NCI-H1105 (cell line): Measurements from ENCODE around the gene GDF15.
"Not testable (repeated sequence)": the region's sequence is repeated elsewhere in the genome, so short reads cannot be mapped to it uniquely, and the experiment has no call there.

ENCODE experiments used
- DNase-seq: peaks from one replicate; lab custom pipeline; 2025; lab: John Stamatoyannopoulos, UW

GDF15 gene, protein sequence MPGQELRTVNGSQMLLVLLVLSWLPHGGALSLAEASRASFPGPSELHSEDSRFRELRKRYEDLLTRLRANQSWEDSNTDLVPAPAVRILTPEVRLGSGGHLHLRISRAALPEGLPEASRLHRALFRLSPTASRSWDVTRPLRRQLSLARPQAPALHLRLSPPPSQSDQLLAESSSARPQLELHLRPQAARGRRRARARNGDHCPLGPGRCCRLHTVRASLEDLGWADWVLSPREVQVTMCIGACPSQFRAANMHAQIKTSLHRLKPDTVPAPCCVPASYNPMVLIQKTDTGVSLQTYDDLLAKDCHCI

DNA sequence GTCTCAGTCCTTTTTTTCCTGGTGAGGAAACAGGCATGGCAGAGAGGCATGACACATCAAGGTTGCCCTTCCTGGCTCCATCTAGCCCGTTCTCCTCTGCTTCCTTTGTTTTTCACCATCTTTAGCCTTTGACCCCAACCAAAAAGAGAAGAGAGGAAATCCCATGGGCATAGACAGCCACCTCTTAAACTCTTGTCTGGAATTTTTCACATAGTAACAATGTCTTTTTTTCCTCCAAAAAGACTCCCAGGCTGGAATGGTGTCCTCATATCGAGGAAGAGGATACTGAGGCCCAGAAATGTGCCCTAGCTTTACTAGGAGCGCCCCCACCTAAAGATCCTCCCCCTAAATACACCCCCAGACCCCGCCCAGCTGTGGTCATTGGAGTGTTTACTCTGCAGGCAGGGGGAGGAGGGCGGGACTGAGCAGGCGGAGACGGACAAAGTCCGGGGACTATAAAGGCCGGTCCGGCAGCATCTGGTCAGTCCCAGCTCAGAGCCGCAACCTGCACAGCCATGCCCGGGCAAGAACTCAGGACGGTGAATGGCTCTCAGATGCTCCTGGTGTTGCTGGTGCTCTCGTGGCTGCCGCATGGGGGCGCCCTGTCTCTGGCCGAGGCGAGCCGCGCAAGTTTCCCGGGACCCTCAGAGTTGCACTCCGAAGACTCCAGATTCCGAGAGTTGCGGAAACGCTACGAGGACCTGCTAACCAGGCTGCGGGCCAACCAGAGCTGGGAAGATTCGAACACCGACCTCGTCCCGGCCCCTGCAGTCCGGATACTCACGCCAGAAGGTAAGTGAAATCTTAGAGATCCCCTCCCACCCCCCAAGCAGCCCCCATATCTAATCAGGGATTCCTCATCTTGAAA is at the start of gene GDF15:
GDF15 (plus strand) TSS at position 484 of the 868 bp plus-strand sequence; CDS start at position 516, 32 bp downstream.
- no peak for DNase-seq

DNA sequence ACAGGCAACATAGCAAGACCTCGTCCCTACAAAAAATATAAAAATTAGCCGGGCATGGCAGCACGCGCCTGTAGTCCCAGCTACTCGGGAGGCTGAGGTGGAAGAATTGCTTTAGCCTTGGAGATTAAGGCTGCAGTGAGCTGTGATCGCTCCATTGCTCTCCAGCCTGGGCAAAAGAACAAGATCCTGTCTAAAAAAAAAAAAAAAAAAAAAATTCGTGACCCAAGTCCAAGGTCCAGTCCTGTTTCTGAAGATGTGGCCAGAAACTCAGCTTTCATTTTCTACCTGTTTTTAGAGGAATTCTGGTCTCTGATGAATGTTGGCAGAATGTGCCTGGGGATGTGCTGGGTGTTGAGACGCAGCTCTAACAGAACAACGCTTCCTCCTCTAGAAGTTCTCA is 47.4 kb upstream of the GDF15 start:
- no peak for DNase-seq

DNA sequence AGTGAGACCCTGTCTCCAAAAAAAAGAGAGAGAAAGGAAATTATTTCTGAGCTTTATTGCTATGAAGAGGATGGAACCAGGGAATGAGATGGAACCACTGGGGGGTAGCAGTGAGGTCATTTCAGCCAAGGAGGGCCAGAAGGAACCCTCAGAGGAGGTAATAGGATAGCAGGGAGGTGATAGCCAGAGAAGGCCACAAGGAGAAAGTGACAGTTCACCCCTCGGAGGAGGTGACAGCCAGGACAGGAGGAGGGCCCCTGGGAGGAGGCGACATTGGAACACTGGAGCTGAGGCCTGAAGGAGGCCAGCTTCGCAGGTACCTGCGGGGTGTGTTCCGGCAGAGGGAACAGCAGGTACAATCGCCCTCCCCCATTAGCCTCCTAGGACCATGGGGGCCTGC is 46.2 kb upstream of the GDF15 start:
- DNase-seq = no peak

DNA sequence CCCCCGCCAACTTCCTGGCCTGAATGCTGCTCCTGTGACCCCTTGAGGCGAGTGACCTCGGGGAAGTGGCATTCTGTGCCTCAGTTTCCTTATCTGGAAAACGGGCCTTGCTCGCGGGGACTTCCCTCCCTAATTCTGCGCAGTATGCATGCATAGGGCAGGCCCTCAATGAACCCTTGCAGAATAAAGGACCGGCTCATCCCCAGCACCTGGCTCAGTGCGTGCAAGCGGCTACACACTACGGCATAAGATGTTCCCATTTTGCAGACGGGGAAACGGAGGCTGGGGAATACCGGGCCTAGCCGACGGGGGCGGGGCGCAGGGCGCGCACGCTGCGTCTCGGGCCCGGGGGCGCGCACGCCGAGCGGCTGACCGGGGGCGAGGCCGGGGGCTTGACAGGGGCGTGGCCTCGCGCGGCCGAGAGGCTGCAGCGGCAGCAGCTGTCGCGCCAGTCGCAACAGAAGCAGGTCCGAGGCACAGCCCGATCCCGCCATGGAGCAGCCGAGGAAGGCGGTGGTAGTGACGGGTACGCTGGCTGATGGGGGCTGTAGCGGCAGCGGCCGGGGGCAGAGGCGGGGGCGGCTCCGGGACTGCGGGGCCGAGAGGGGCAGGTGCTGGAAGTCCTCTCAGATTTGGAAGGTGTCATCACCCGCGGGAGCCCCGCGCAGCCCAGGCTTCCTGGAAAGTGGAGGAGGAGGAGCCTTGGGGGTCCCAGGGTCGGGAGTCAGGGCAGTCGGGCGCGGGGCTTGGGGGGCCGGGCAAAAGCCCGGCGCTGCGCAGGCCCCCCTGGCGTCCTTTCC is 45.6 kb upstream of the GDF15 start, which contains the start of gene PGPEP1:
PGPEP1 (plus strand) TSS at position 409 of the 800 bp plus-strand sequence; CDS start at position 493, 84 bp downstream.
- peak; percentile 27 for DNase-seq

DNA sequence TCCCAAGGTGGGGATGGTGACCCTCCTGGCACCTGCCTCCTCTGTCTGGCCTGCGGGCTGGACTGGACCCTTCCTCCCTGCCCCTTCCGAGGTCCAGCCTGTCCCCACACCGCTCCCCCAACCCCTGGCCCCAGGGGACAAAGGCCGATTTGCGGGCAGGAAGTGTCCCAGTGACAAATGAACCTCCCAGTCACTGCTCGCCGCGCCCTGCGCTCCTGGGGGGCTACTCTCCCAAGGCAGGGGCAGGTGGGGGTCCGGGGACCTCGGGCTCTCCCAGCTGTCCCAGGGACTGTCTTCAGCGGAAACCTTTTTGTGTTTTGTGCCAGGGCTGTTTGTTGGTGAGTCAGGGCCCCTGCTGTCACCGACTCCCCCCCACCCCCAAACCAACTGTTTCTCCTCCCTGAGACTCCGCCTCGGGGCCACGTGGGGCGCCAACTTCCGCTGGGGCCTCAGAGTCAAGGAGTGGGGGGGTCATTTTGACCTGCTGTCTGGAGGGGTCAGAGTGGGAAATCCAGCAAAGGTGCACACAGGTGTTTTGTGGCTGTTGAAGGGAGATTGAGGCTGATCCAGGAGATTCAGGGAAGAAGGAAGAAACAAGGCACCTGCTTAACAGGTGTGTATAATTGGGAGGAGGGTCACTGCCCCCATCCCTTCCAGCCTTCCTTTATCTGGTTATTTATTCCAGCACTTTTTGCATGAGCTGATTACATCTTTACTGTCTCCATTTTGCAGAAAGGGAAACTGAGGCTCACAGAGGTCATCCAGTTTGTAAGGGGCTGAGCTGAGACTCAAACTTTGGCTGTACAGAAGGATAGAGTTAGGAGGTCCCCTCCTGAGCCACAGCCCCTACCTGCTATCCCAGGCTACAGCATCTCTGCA is 44.7 kb upstream of the GDF15 start:
- peak; percentile 21 for DNase-seq

DNA sequence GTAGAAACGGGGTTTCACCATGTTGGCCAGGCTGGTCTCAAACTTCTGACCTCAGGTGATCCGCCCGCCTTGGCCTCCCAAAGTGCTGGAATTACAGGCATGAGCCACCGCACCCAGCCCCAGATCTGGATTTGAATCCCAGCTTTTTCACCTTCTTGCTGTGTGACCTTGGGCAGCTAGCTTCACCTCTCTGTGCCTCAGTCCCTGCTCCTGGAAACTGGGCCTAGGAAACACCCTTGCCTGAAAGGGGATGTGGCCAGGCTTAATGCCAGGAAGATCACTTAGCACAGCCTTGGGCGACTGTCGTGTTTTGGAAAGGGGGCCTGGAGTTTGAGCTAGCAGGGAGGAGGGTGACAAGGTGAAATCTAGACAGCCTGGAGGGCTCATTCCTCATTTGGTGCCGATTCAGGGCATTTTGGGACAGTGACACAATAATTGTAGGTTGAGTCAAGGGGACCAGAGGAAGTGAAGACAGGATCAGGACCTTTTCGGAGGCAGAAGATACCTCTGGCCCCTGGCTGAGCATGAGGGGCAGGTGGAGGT is 43.8 kb upstream of the GDF15 start:
- no peak for DNase-seq

DNA sequence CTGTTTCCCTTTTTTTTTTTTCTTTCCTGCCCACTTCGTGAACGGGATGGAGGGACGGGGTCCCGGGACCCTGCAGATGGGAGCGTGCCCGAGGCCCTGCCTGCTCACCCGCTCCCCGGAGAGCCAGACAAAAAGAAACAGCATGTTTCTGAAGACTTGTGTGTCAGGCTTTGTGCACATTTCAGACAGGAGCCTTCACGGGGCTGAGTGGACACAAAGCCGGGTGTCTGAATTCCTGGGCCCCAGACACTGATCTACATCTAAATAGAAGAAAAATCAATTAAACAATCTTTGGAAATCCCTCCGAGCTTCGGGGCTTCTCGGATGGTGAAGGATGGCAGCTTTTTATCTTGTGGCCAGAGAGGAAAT is 41.4 kb upstream of the GDF15 start:
- no peak for DNase-seq

DNA sequence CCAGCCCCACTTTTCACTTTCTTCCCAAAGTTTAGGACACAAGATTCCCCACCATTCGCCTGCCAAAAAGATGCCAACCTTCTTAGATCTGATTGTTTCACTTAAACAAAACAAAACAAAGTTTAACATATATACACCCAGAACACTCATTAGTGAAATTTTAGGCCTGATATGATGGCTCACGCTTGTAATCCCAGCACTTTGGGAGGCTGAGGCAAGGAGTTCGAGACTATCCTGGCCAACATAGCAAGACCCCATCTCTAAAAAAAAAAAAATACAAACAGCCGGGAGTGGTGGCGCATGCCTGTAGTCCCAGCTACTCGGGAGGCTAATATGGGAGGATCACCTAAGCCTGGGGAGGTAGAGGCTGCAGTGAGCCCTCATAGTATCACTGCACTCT is 40.7 kb upstream of the GDF15 start:
- DNase-seq = no peak

DNA sequence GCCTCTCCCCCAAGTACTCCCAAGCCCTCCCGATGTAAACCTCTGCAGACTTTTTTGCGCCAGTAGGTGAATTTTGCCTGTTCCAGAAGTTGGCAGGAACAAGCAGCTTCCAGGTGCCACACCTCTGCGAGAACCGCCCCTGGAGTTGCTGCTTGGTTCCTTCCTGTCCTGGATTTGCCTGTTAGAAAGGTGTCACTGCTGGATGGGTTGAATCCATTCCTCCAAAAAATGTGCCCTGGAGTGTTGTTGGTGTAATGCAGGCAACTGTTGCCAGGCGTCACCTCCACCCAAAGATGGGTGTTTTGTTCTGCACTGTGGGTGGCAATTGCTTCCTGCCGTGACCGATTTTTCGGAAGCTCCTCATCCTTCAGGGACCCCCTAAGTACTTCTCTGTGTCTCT is 39.9 kb upstream of the GDF15 start:
- peak; percentile 1 for DNase-seq

DNA sequence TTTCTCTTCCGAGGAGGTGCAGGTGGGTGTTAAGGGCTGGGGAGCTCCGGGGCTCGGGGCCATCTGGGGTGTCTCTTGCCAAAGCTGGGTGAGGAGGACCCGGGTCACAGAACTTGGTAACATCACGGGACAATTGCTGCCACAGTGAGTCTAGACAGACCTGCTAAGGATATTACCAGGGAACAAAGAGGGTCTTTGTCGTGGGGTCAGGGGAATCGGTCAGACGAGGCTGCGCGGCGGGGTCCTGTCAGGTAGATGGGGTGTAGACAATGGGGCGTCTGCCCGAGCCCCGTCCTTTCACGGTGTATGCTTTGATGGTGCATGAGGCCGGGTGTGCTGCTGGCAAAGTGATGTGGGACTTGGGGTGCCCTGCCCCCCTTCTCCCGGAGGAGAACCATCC is 37.8 kb upstream of the GDF15 start:
- no peak for DNase-seq

DNA sequence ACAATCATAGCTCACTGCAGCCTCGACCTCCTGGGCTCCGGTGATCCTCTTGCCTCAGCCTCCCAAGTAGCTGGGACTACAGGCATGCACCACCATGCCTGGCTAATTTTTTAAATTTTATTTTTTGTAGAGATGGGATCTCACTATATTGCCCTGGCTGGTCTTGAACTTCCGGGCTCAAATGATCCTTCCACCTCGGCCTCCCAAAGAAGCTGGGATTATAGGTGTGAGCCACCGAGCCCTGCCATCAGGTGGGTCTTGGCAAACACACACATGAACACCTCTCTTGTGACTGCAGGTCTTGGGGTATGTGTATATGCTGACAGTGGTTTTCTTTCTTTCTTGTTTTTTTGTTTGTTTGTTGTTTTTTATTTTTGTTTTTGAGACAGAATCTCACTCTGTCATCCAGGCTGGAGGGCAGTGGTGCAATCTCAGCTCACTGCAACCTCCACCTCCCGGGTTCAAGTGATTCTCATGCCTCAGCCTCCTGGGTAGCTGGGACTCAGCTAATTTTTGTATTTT is 37.1 kb upstream of the GDF15 start:
- not testable (repeated sequence) for DNase-seq

DNA sequence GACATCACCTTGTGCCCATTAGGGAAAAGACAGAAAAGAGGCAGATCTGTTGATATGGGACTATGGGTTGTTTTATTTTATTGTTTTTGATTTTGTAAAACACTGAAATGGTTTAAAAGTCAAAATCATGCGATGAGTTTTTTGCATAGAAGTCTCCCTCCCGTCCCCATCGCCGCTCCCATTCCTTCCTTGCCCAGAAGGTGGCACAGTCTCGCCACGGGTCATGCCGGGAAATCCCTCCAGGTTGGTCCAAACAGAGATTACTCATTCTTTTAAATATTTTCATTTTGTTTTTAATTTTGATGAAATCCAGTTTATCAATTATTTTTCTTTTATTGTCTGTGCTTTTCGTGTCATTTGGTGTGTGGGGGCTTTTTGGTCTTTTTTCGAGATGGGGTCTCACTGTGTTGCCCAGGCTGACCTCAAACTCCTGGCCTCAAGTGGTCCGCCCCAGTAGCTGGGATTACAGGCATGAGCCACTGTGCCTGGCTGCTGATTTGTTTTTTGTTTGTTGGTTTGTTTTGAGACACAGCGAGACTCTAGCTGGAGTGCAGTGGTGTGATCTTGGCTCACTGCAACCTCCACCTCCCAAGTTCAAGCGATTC is 36.3 kb upstream of the GDF15 start:
- peak; percentile 26 for DNase-seq

DNA sequence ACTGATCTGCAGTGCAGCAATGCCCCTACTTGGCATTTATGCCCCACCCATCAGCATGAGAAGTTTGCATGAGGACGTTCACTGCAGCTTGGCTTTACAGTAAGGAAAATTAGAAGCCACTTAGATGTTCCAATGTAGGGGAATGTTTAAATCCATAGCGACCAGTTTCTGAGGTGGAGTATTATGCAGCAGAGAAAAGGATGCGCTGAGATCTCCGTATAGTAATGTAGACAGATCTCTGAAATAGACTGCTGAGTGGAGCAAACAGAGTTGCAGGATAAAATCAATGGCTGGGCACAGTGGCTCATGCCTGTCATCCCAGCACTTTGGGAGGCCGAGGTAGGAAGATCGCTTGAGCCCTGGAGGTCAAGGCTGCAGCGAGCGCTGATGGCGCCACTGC is 35.5 kb upstream of the GDF15 start:
- no peak for DNase-seq

DNA sequence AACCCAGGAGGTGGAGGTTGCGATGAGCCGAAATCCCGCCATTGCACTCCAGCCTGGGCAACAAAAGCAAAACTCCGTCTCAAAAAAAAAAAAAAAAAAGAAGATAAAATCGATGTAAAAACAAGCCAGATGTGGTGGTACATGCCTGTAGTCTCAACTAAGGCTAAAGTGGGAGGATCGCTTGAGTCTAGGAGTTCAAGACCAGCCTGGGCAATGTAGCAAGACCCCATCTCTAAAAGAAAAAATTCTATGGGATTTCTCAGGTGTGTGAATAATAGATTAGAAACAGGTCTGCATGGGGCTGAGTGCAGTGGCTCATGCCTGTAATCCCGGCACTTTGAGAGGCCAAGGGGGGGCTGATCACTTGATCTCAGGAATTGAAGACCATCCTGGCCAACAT is 34.4 kb upstream of the GDF15 start:
- no peak for DNase-seq

DNA sequence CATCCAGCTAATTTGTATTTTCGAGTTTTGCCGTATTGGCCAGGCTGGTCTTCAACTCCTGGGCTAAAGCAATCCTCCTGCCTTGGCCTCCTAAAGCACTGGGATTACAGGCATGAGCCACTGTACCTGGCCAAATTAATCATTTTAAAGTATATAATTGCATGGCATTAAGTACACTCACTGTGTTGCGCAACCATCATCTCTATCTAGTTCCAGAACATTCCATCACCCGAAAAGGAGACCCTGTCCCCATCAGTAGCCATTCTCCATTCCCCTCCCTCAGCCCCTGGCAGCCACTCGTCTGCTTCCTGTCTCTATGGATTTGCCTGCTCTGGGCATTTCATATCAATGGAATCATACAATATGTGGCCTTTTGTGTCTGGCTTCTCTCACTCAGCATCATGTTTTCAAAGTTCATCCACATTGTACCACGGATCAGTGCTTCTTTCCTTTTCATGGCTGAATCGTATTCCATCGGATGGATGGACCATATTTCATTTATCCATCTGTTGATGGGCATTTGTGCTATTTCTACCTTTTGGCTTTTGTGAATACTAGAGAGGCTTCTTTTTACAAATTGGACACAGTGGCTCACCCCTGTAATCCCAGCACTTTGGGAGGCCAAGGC is 32.5 kb upstream of the GDF15 start:
- DNase-seq = no peak

DNA sequence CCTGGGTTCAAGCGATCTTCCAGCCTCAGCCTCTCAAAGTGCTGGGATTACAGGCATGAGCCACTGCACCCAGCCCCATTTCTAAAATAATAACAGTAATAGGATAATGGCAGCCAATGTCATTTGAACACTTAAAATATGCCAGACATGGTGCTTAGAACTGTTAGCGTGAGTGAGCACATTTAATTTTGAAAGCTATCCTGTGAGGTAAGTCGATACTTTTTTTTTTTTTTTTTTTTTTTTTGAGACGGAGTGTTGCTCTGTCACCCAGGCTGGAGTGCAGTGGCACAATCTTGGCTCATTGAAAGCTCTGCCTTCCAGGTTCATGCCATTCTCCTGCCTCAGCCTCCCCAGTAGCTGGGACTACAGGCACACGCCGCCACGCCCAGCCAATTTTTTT is 31.2 kb upstream of the GDF15 start:
- DNase-seq = not testable (repeated sequence)

DNA sequence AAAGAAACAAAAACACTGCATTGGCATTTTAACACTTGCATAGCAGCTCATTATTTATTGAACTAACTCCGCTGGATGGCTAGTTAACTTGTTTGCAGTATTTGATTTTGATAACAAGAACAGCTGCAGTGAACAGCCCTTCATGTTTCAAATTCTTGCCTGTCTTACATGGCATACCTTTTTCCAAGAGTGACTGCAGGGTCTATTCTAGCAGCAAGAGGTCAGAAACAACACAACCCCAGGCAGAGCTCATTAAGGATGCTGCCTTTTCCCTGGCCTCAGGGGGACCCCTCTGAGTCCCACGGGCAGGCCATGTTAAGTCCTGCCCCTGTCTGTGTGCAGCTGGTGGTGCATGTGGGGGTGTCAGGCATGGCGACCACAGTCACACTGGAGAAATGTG is 28.9 kb upstream of the GDF15 start:
- no peak for DNase-seq

DNA sequence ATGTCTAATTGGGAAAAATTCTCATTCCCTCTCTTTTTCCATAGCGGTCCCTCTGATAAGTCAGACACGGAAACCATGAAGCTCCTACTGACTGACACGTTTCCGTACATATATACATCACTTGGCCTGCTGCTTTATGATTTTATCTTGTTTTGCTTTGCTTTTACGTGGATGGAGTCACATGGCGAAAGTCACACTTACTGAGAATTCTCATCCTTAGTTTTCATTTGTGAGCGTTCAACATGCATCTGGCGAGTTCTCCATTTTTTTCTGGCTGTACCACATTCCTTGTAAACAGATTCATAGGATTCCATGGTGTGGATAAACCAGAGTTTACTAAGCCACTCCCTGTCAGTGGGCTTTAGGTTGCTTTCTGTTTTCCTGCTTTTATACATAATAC is 24.3 kb upstream of the GDF15 start:
- DNase-seq = no peak

DNA sequence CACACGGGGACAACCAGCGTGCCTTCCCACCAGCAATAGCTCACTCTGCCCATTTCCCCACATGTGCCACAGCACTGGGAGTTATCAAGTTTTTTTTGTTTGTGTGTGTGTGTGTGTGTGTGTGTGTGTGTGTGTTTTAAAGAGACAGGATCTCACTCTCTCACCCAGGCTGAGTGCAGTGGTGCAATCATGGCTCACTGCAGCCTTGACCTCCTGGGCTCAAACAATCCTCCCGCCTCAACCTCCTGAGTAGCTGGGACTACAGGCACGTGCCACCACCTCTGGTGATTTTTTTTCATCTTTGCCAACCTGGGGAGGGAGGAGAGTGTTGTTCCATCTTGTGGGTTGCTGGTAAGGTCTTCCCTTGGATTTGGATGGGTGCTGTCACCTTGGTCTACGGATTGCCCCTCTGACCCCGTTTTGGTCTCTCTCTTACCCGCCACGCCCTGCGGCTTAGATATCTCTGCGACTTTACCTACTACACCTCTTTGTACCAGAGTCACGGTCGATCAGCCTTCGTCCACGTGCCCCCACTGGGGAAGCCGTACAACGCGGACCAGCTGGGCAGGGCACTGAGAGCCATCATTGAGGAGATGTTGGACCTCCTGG is 22.9 kb upstream of the GDF15 start:
- DNase-seq = no peak

DNA sequence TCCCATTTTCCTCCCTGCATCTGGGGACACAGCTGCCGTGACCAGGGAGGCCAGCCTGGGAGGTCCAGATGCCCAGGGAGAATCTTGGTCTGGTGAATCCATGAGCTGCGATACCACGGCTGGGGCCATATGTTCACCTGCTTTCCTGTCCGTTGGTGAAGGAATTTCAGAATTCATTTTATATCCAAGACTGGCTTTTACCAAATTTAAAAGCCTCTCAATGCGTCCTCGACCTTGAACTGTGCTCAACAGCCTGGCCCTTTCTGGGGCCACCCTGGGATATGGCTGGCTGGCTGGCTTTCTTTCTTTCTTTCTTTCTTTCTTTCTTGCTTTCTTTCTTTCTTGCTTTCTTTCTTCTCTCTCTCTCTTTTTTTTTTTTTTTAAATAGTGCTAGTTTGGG is 22.2 kb upstream of the GDF15 start:
- no peak for DNase-seq
